ENCODE results near the gene ABCA13.

- TF ChIP-seq CTCF (conservative IDR thresholded peaks at IDR 0.05; ENCODE audit: low read depth, low read length) (no peak), EZH2phosphoT487 (IDR thresholded peaks at IDR 0.05; ENCODE audit: borderline replicate concordance, low read length) (no peak), EZH2 (IDR thresholded peaks at IDR 0.05; ENCODE audit: low read length, unreplicated experiment) (no peak)
Observed at GRCh38 chr7:48251766-48252165, 80.5 kb downstream of the ABCA13 start.

Measured in PC-3 (cell line).